Activated B cell treated with CpG ODN at 0.5 μM for 24 hours (primary cell): ENCODE measurements around the gene SIGLEC5. TPM values are rescaled to one million over a fixed set of nuclear protein-coding genes. Genes with fewer than 3 reads are reported as not detected.

Experiments
- ATAC-seq: fragments of 200-7000 bp; cut with Tn5 transposase; one replicate; pipeline ENCODE4 v1.10.0; 2021; ENCODE audit warnings: low read depth, mild to moderate bottlenecking, moderate library complexity
- CTCF ChIA-PET: fragments of 350-600 bp; sonication (Branson Sonifier 250); formaldehyde crosslinking; loops from one replicate; lab custom pipeline; 2021; ENCODE audit warnings: antibody characterized with exemption; lab: Charles Lee
- POLR2A ChIA-PET: fragments of 350-600 bp; sonication (Branson Sonifier 250); formaldehyde crosslinking; loops from one replicate; lab custom pipeline; 2021; ENCODE audit warnings: antibody characterized with exemption; lab: Charles Lee
- DNase-seq: peaks from one replicate; pipeline ENCODE4 v3.0.0; 2022
- H3K27ac Mint-ChIP-seq: one replicate; pipeline ENCODE4 v1.8.0; 2020; ENCODE audit warnings: mixed read lengths
- H3K27me3 Mint-ChIP-seq: one replicate; pipeline ENCODE4 v1.8.0; 2021; ENCODE audit warnings: mixed read lengths
- H3K36me3 Mint-ChIP-seq: one replicate; pipeline ENCODE4 v1.8.0; 2021; ENCODE audit warnings: low read depth, mixed read lengths
- H3K4me1 Mint-ChIP-seq: one replicate; pipeline ENCODE4 v1.8.0; 2021; ENCODE audit warnings: mixed read lengths
- H3K4me3 Mint-ChIP-seq: one replicate; pipeline ENCODE4 v1.8.0; 2020; ENCODE audit warnings: mild to moderate bottlenecking, mixed read lengths
- H3K9me3 Mint-ChIP-seq: one replicate; pipeline ENCODE4 v1.8.0; 2020; ENCODE audit warnings: mixed read lengths
- CTCF ChIP-seq: fragments of 200-600 bp; IDR thresholded peaks from one replicate; pipeline ENCODE4 v1.8.0; 2022; ENCODE audit warnings: antibody characterized with exemption, mild to moderate bottlenecking
- intact Hi-C: fragments of 100-400 bp; cut with micrococcal nuclease; formaldehyde crosslinking; loops from one replicate; pipeline ENCODE4 v1.15.1; 2024
- total RNA-seq: library from RNA; stranded (reverse); gene quantifications from 2 replicates; pipeline ENCODE4 v1.2.3, GENCODE V29; 2022

The SIGLEC5 gene
- total RNA-seq, 1 donor from 2014 or later: 0.22 TPM

GRCh38 chr19:51570962-51571575 lies 59.1 kb downstream of the SIGLEC5 start, which contains the start of gene ZNF175:
Gene ZNF175 (plus strand): TSS chr19:51571283. CDS start chr19:51573330, 2,047 bp downstream.
- TF ChIP-seq CTCF: no peak
- peak; percentile 68 for DNase-seq
- Mint-ChIP-seq H3K4me3 (peak within 1 kb of the TSS; percentile 96), H3K36me3 (peaks cover 36% of the 10 kb centered on the region), H3K9me3 (no peaks in the 10 kb centered on the region), H3K27ac (peak within 1 kb of the TSS; percentile 86), H3K27me3 (no peaks in the 10 kb centered on the region), H3K4me1 (peaks cover 38% of the 10 kb centered on the region)
- ATAC-seq: peak; percentile 93
- ChIA-PET CTCF (interaction anchor here (1.0 to 1.2 kb wide), 2 partner anchors 57 to 99 kb away, joined by 3 to 4 read pairs; no protein-coding TSS in a partner anchor), POLR2A (interaction anchor here (0.7 to 1.6 kb wide), 7 partner anchors 19 to 1533 kb away, joined by 3 to 9 read pairs (median 5); no protein-coding TSS in a partner anchor)
- intact Hi-C loops: loop anchor here (1.0 to 2.0 kb wide), 4 partner anchors 20 to 40 kb away; partner anchors contain the start of gene SIGLEC6

- peaks cover 55% of the 10 kb centered on the region for H3K4me1 Mint-ChIP-seq
- no peak for ATAC-seq
- peaks cover 17% of the 10 kb centered on the region for H3K36me3 Mint-ChIP-seq
- no peak for DNase-seq
- no peak overlapping the region for H3K27ac Mint-ChIP-seq
- H3K4me3 Mint-ChIP-seq: no peak overlapping the region
- H3K9me3 Mint-ChIP-seq: no peaks in the 10 kb centered on the region
- ChIA-PET POLR2A (no interaction called here), CTCF (no interaction called here)
- intact Hi-C loops: no loop called here
- no peaks in the 10 kb centered on the region for H3K27me3 Mint-ChIP-seq
- TF ChIP-seq CTCF: no peak
These were observed 61.7 kb downstream of the SIGLEC5 start for GRCh38 chr19:51568456-51568855.

- ATAC-seq (no peak), DNase-seq (no peak)
- TF ChIP-seq CTCF: no peak
- Mint-ChIP-seq H3K27me3 (no peaks in the 10 kb centered on the region), H3K4me3 (no peak overlapping the region), H3K9me3 (no peaks in the 10 kb centered on the region), H3K27ac (no peak overlapping the region), H3K4me1 (peaks cover 48% of the 10 kb centered on the region), H3K36me3 (peaks cover 11% of the 10 kb centered on the region)
- intact Hi-C loops: no loop called here
- ChIA-PET POLR2A (no interaction called here), CTCF (no interaction called here)
These were observed 62.6 kb downstream of the SIGLEC5 start for GRCh38 chr19:51567583-51567982.

GRCh38 chr19:51566489-51567100 lies 63.6 kb downstream of the SIGLEC5 start:
- no peak overlapping the region for H3K27ac Mint-ChIP-seq
- ATAC-seq: no peak
- ChIA-PET POLR2A (interaction anchor here (1.0 kb wide), 1 partner anchor 36 kb away, joined by 3 read pairs; no protein-coding TSS in a partner anchor), CTCF (interaction anchor here (1.6 kb wide), 1 partner anchor 14 kb away, joined by 5 read pairs; no protein-coding TSS in a partner anchor)
- no peak for TF ChIP-seq CTCF
- intact Hi-C loops: no loop called here
- DNase-seq: no peak
- H3K36me3 Mint-ChIP-seq: peaks cover 7% of the 10 kb centered on the region
- H3K4me1 Mint-ChIP-seq: peaks cover 40% of the 10 kb centered on the region
- no peaks in the 10 kb centered on the region for H3K27me3 Mint-ChIP-seq
- no peak overlapping the region for H3K4me3 Mint-ChIP-seq
- H3K9me3 Mint-ChIP-seq: no peaks in the 10 kb centered on the region

- ATAC-seq: no peak
- TF ChIP-seq CTCF: no peak
- intact Hi-C loops: no loop called here
- no peaks in the 10 kb centered on the region for H3K9me3 Mint-ChIP-seq
- no peaks in the 10 kb centered on the region for H3K36me3 Mint-ChIP-seq
- no peak overlapping the region for H3K27ac Mint-ChIP-seq
- ChIA-PET CTCF (interaction anchor here (1.6 to 1.8 kb wide), 3 partner anchors 12 to 93 kb away, joined by 5 to 9 read pairs (median 5); no protein-coding TSS in a partner anchor), POLR2A (interaction anchor here (0.5 to 1.6 kb wide), 3 partner anchors 16 to 37 kb away, joined by 3 to 5 read pairs (median 4); no protein-coding TSS in a partner anchor)
- no peaks in the 10 kb centered on the region for H3K27me3 Mint-ChIP-seq
- no peak for DNase-seq
- no peak overlapping the region for H3K4me3 Mint-ChIP-seq
- H3K4me1 Mint-ChIP-seq: peaks cover 33% of the 10 kb centered on the region
These were observed 64.6 kb downstream of the SIGLEC5 start for GRCh38 chr19:51565583-51565982.
